Lower lobe of right lung (tissue), 2 donors: Measurements from ENCODE around the gene HYOU1. TPM values are rescaled to one million over a fixed set of nuclear protein-coding genes. Genes with fewer than 3 reads are reported as not detected.
A peak's percentile ranks its signal among the peaks of the same experiment; 100 is the strongest.

ENCODE experiments used
- ATAC-seq, 2 donors: fragments of 200-7000 bp; cut with Tn5 transposase; one replicate each; pipeline ENCODE4 v1.9.1; 2020 to 2022; ENCODE audit warnings: mild to moderate bottlenecking in 2 of 2, moderate library complexity in 2 of 2
- DNase-seq: peaks from one replicate; pipeline ENCODE4 v3.0.0-alpha.2; 2020
- H3K27ac ChIP-seq: fragments of 200-600 bp; one replicate; pipeline ENCODE4 v1.8.0; 2022
- H3K27me3 ChIP-seq: fragments of 200-600 bp; one replicate; pipeline ENCODE4 v1.8.0; 2022; ENCODE audit warnings: low read depth
- H3K36me3 ChIP-seq: fragments of 200-600 bp; one replicate; pipeline ENCODE4 v1.8.0; 2022; ENCODE audit warnings: mild to moderate bottlenecking
- H3K4me1 ChIP-seq: fragments of 200-600 bp; one replicate; pipeline ENCODE4 v1.8.0; 2022
- H3K4me3 ChIP-seq: fragments of 200-600 bp; one replicate; pipeline ENCODE4 v1.8.0; 2022; ENCODE audit warnings: mild to moderate bottlenecking
- H3K9me3 ChIP-seq: fragments of 200-600 bp; one replicate; pipeline ENCODE4 v1.8.0; 2022
- CTCF ChIP-seq: fragments of 200-600 bp; IDR thresholded peaks from one replicate; pipeline ENCODE4 v1.8.0; 2022; ENCODE audit warnings: antibody characterized with exemption, mild to moderate bottlenecking
- intact Hi-C: fragments of 100-400 bp; cut with DNase I; formaldehyde crosslinking; loops from one replicate; pipeline ENCODE4 v1.11.0; 2022
- total RNA-seq: library from RNA; stranded (reverse); fragmentation: NEBNext Ultra II Directional; extraction: Animal tissue kit (Norgen Biotek cat#: 25700); gene quantifications from one replicate; pipeline ENCODE4 v1.2.1, GENCODE V29; 2021
- donor health status: DM: no; HTN: yes; CAD: no; lungs with severe emphysema.

HYOU1 gene
- total RNA-seq, 1 donor from 2014 or later: 115 TPM

- no peak for TF ChIP-seq CTCF
- intact Hi-C loops: no loop called here
- H3K36me3 ChIP-seq: peaks cover 13% of the 10 kb centered on the region
- H3K9me3 ChIP-seq: no peaks in the 10 kb centered on the region
- DNase-seq: no peak
- peaks cover 24% of the 10 kb centered on the region for H3K4me1 ChIP-seq
- H3K27me3 ChIP-seq: no peaks in the 10 kb centered on the region
- H3K4me3 ChIP-seq: no peak overlapping the region
- no peak overlapping the region for H3K27ac ChIP-seq
- ATAC-seq: no peak
Observed at GRCh38 chr11:119088406-119088805, 31.4 kb upstream of the HYOU1 start.

GRCh38 chr11:119087747-119088241 lies 30.8 kb upstream of the HYOU1 start:
- Histone ChIP-seq H3K27me3 (no peaks in the 10 kb centered on the region), H3K4me3 (no peak overlapping the region), H3K36me3 (peaks cover 7% of the 10 kb centered on the region), H3K4me1 (peaks cover 18% of the 10 kb centered on the region), H3K9me3 (no peaks in the 10 kb centered on the region), H3K27ac (no peak overlapping the region)
- ATAC-seq (no peak), DNase-seq (no peak)
- intact Hi-C loops: no loop called here
- TF ChIP-seq CTCF: no peak

GRCh38 chr11:119087123-119087522 lies 30.1 kb upstream of the HYOU1 start:
- no peak overlapping the region for H3K4me3 ChIP-seq
- no peak for ATAC-seq
- no peaks in the 10 kb centered on the region for H3K9me3 ChIP-seq
- peaks cover 15% of the 10 kb centered on the region for H3K4me1 ChIP-seq
- DNase-seq: no peak
- H3K27ac ChIP-seq: no peak overlapping the region
- intact Hi-C loops: no loop called here
- peaks cover 8% of the 10 kb centered on the region for H3K36me3 ChIP-seq
- TF ChIP-seq CTCF: no peak
- H3K27me3 ChIP-seq: no peaks in the 10 kb centered on the region

GRCh38 chr11:119085437-119085847 lies 28.4 kb upstream of the HYOU1 start:
- peak overlapping the region; percentile 93 for H3K27ac ChIP-seq
- DNase-seq: no peak
- no peak for ATAC-seq

GRCh38 chr11:119084663-119085436 lies 27.8 kb upstream of the HYOU1 start, which contains the start of gene HMBS:
HMBS (plus strand) TSS chr11:119084881; CDS start chr11:119085034, 153 bp downstream.
- H3K27me3 ChIP-seq: no peaks in the 10 kb centered on the region
- H3K4me3 ChIP-seq: peak within 1 kb of the TSS; percentile 73
- TF ChIP-seq CTCF: no peak
- DNase-seq (peak; percentile 96), ATAC-seq (peak; percentile 97 to 99)
- peaks cover 29% of the 10 kb centered on the region for H3K36me3 ChIP-seq
- peak within 1 kb of the TSS; percentile 93 for H3K27ac ChIP-seq
- H3K9me3 ChIP-seq: no peaks in the 10 kb centered on the region
- intact Hi-C loops: no loop called here
- peaks cover 15% of the 10 kb centered on the region for H3K4me1 ChIP-seq

More at GRCh38 chr11:119085437-119085847, 28.4 kb upstream of the HYOU1 start:
- Histone ChIP-seq H3K4me3 (peak overlapping the region; percentile 73), H3K9me3 (no peaks in the 10 kb centered on the region), H3K27me3 (no peaks in the 10 kb centered on the region), H3K4me1 (peaks cover 15% of the 10 kb centered on the region), H3K36me3 (peaks cover 23% of the 10 kb centered on the region)
- intact Hi-C loops: no loop called here
- TF ChIP-seq CTCF: no peak
